Nephron (organoid): ENCODE data around the gene CKLF.

Source experiments
- H3K27ac Mint-ChIP-seq, 3 experiments: 2 replicates each; pipeline ENCODE4 v1.8.0; 2020; ENCODE audit warnings: mixed read lengths in 3 of 3, mild to moderate bottlenecking in 2 of 3, moderate library complexity in 1 of 3
- H3K27me3 Mint-ChIP-seq: 2 replicates; pipeline ENCODE4 v1.8.0; 2021; ENCODE audit warnings: low read depth, mild to moderate bottlenecking, moderate library complexity, mixed read lengths
- H3K36me3 Mint-ChIP-seq: 2 replicates; pipeline ENCODE4 v1.8.0; 2020; ENCODE audit warnings: low read depth, mixed read lengths
- H3K4me1 Mint-ChIP-seq: 2 replicates; pipeline ENCODE4 v1.8.0; 2020; ENCODE audit warnings: mixed read lengths
- H3K4me3 Mint-ChIP-seq, 3 experiments: 2 replicates each; pipeline ENCODE4 v1.8.0; 2020; ENCODE audit warnings: mild to moderate bottlenecking in 3 of 3, mixed read lengths in 3 of 3, moderate library complexity in 2 of 3
- H3K9me3 Mint-ChIP-seq: 2 replicates; pipeline ENCODE4 v1.8.0; 2020; ENCODE audit warnings: mixed read lengths
- CTCF ChIP-seq, 3 experiments: fragments of 200-600 bp; sonication (generic); IDR thresholded peaks; one replicate each; pipeline ENCODE4 v1.5.0; 2021; ENCODE audit warnings: antibody characterized with exemption in 3 of 3; ENCODE audit not compliant: unreplicated experiment in 3 of 3

CKLF gene

GRCh38 chr16:66528294-66528693 is 24.1 kb upstream of the CKLF start:
- no peaks in the 10 kb centered on the region for H3K4me1 Mint-ChIP-seq
- peaks cover 37% of the 10 kb centered on the region for H3K36me3 Mint-ChIP-seq
- no peaks in the 10 kb centered on the region for H3K9me3 Mint-ChIP-seq
- no peak overlapping the region for H3K27ac Mint-ChIP-seq
- no peaks in the 10 kb centered on the region for H3K27me3 Mint-ChIP-seq
- H3K4me3 Mint-ChIP-seq, result no peak overlapping the region
- TF ChIP-seq CTCF (IDR thresholded peaks at IDR 0.05; ENCODE audit: unreplicated experiment in 3 of 3), result no peak

DNA sequence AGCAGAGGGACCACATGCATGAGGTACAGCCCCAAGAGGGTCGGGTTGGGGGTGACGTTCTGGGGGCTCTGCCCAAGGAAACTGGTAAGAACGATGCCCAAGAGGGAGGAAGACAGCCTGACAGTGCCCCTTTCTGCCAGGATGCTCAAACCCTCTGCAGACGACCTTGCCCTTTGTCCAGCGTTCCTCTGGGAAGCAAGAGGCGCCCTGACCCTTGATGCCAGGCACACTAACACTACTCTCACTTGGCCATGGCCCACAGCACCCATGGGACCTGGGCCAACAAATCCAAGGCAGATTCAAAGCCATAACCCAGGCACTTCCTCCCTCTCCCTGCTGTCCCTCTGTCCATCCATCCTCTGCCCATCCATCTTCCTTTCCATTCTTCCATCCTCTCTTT is 22.9 kb upstream of the CKLF start:
- H3K4me3 Mint-ChIP-seq, result no peak overlapping the region
- no peak for TF ChIP-seq CTCF (IDR thresholded peaks at IDR 0.05; ENCODE audit: unreplicated experiment in 3 of 3)
- no peak overlapping the region for H3K27ac Mint-ChIP-seq
- no peaks in the 10 kb centered on the region for H3K9me3 Mint-ChIP-seq
- no peaks in the 10 kb centered on the region for H3K4me1 Mint-ChIP-seq
- H3K36me3 Mint-ChIP-seq, result peaks cover 42% of the 10 kb centered on the region
- no peaks in the 10 kb centered on the region for H3K27me3 Mint-ChIP-seq

- H3K4me3 Mint-ChIP-seq, result no peak overlapping the region
- H3K27me3 Mint-ChIP-seq, result no peaks in the 10 kb centered on the region
- no peaks in the 10 kb centered on the region for H3K4me1 Mint-ChIP-seq
- H3K9me3 Mint-ChIP-seq, result no peaks in the 10 kb centered on the region
- H3K27ac Mint-ChIP-seq, result no peak overlapping the region
- peaks cover 49% of the 10 kb centered on the region for H3K36me3 Mint-ChIP-seq
- TF ChIP-seq CTCF (IDR thresholded peaks at IDR 0.05; ENCODE audit: unreplicated experiment in 3 of 3), result no peak
These were observed 18.0 kb upstream of the CKLF start for GRCh38 chr16:66534376-66534799.

- no peaks in the 10 kb centered on the region for H3K9me3 Mint-ChIP-seq
- peaks cover 41% of the 10 kb centered on the region for H3K36me3 Mint-ChIP-seq
- H3K4me1 Mint-ChIP-seq, result peaks cover under 1% of the 10 kb centered on the region
- no peak for TF ChIP-seq CTCF (IDR thresholded peaks at IDR 0.05; ENCODE audit: unreplicated experiment in 3 of 3)
- no peaks in the 10 kb centered on the region for H3K27me3 Mint-ChIP-seq
- no peak overlapping the region for H3K27ac Mint-ChIP-seq
- no peak overlapping the region for H3K4me3 Mint-ChIP-seq
These were observed 15.9 kb upstream of the CKLF start for GRCh38 chr16:66536525-66536924.

DNA sequence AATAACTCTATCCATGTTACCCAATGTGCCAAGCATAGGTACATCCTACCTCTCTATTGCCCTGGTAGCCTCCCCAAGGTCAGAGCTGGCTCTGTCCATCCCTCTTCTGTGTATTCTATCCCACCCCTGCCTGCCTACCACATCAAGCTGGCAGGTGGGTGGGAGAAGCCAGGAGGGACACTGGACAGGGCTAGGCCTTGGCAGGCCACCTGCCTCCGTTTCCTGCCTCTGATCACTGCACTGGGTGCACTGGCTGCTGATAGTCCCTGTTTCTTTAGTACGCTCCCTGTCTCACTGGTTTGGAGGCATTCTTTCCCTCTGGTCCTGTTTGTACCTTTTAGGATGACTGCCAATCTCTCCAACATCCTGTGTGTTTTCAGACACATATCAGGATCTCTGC is 15.1 kb upstream of the CKLF start:
- no peak for TF ChIP-seq CTCF (IDR thresholded peaks at IDR 0.05; ENCODE audit: unreplicated experiment in 3 of 3)
- peaks cover 7% of the 10 kb centered on the region for H3K4me1 Mint-ChIP-seq
- H3K27ac Mint-ChIP-seq, result no peak overlapping the region
- H3K9me3 Mint-ChIP-seq, result no peaks in the 10 kb centered on the region
- no peaks in the 10 kb centered on the region for H3K27me3 Mint-ChIP-seq
- no peak overlapping the region for H3K4me3 Mint-ChIP-seq
- peaks cover 41% of the 10 kb centered on the region for H3K36me3 Mint-ChIP-seq

GRCh38 chr16:66538910-66539309 is 13.5 kb upstream of the CKLF start:
- no peak overlapping the region for H3K4me3 Mint-ChIP-seq
- H3K4me1 Mint-ChIP-seq, result peaks cover 10% of the 10 kb centered on the region
- H3K27me3 Mint-ChIP-seq, result no peaks in the 10 kb centered on the region
- no peak overlapping the region for H3K27ac Mint-ChIP-seq
- no peaks in the 10 kb centered on the region for H3K9me3 Mint-ChIP-seq
- no peak for TF ChIP-seq CTCF (IDR thresholded peaks at IDR 0.05; ENCODE audit: unreplicated experiment in 3 of 3)
- H3K36me3 Mint-ChIP-seq, result peaks cover 42% of the 10 kb centered on the region
